Glomerular visceral epithelial cell (primary cell): ENCODE data around the gene VDAC1.
"Not testable (repeated sequence)": the region's sequence is repeated elsewhere in the genome, so short reads cannot be mapped to it uniquely, and the experiment has no call there.

ENCODE experiments used
- DNase-seq: peaks from one replicate; pipeline ENCODE4 v3.0.0-alpha.2; 2016; ENCODE audit errors: extremely low spot score

The VDAC1 gene

GRCh38 chr5:133941456-133942196 lies 63.1 kb downstream of the VDAC1 start:
- no peak for DNase-seq

- DNase-seq: no peak
Observed at GRCh38 chr5:133939668-133940067, 65.1 kb downstream of the VDAC1 start.

- DNase-seq: no peak
Observed at GRCh38 chr5:133938929-133939328, 65.8 kb downstream of the VDAC1 start.

GRCh38 chr5:133938039-133938821 lies 66.5 kb downstream of the VDAC1 start:
- no peak for DNase-seq

GRCh38 chr5:133937628-133938027 lies 67.1 kb downstream of the VDAC1 start:
- not testable (repeated sequence) for DNase-seq

- DNase-seq: no peak
Observed at GRCh38 chr5:133936651-133937015, 68.1 kb downstream of the VDAC1 start.

GRCh38 chr5:133935991-133936650 lies 68.7 kb downstream of the VDAC1 start:
- not testable (repeated sequence) for DNase-seq

GRCh38 chr5:133935667-133935940 lies 69.2 kb downstream of the VDAC1 start:
- DNase-seq: no peak

- no peak for DNase-seq
Observed at GRCh38 chr5:133934822-133935666, 69.7 kb downstream of the VDAC1 start.

- no peak for DNase-seq
Observed at GRCh38 chr5:133934311-133934710, 70.5 kb downstream of the VDAC1 start.

GRCh38 chr5:133933670-133934295 lies 71.0 kb downstream of the VDAC1 start:
- DNase-seq: no peak

GRCh38 chr5:133933169-133933509 lies 71.6 kb downstream of the VDAC1 start:
- no peak for DNase-seq

GRCh38 chr5:133932441-133933168 lies 72.2 kb downstream of the VDAC1 start:
- no peak for DNase-seq

GRCh38 chr5:133931546-133931945 lies 73.2 kb downstream of the VDAC1 start:
- no peak for DNase-seq

GRCh38 chr5:133930813-133931090 lies 74.0 kb downstream of the VDAC1 start:
- no peak for DNase-seq

GRCh38 chr5:133930061-133930812 lies 74.5 kb downstream of the VDAC1 start:
- no peak for DNase-seq

- DNase-seq: no peak
Observed at GRCh38 chr5:133928587-133929393, 76.0 kb downstream of the VDAC1 start.

- no peak for DNase-seq
Observed at GRCh38 chr5:133927300-133928180, 77.2 kb downstream of the VDAC1 start.
